ENCODE measurements around the gene TSR1. TPM values are rescaled to one million over a fixed set of nuclear protein-coding genes. Genes with fewer than 3 reads are reported as not detected.

Gene TSR1
- total RNA-seq, 1 donor: 45.8 TPM

DNA sequence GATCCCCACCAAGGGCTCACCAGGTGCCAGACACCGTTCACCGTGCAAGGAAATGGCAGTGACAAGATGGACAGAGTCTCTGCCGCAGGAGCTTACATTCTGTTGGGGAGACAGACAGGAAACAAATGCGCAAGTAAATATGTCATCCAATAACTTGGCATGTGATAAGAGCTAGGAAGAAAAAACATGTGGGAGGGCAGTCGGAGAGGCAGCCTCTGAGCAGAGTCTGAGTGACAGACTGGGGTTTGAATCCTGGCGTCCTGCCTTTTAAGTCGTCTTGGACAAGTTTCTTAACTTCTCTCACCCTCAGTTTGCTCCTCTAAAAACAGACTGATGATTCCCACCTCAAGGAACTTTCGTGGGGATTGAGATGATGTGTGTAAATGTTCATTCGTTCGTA, 8.3 kb upstream of the TSR1 start:
- no peak overlapping the region for H3K4me3 ChIP-seq (ENCODE audit: low read depth, low read length)
- peak; percentile 7 for DNase-seq (ENCODE audit: low read depth)
- TF ChIP-seq, protein P1, sequence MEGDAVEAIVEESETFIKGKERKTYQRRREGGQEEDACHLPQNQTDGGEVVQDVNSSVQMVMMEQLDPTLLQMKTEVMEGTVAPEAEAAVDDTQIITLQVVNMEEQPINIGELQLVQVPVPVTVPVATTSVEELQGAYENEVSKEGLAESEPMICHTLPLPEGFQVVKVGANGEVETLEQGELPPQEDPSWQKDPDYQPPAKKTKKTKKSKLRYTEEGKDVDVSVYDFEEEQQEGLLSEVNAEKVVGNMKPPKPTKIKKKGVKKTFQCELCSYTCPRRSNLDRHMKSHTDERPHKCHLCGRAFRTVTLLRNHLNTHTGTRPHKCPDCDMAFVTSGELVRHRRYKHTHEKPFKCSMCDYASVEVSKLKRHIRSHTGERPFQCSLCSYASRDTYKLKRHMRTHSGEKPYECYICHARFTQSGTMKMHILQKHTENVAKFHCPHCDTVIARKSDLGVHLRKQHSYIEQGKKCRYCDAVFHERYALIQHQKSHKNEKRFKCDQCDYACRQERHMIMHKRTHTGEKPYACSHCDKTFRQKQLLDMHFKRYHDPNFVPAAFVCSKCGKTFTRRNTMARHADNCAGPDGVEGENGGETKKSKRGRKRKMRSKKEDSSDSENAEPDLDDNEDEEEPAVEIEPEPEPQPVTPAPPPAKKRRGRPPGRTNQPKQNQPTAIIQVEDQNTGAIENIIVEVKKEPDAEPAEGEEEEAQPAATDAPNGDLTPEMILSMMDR (IDR thresholded peaks at IDR 0.05; ENCODE audit: insufficient read depth, low read depth, low read length): no peak

- H3K4me3 ChIP-seq (ENCODE audit: low read depth, low read length): no peak overlapping the region
- TF ChIP-seq, protein P1 (IDR thresholded peaks at IDR 0.05; ENCODE audit: insufficient read depth, low read depth, low read length): no peak
- no peak for DNase-seq (ENCODE audit: low read depth)
Observed at GRCh38 chr17:2343421-2343820, 7.2 kb upstream of the TSR1 start.

DNA sequence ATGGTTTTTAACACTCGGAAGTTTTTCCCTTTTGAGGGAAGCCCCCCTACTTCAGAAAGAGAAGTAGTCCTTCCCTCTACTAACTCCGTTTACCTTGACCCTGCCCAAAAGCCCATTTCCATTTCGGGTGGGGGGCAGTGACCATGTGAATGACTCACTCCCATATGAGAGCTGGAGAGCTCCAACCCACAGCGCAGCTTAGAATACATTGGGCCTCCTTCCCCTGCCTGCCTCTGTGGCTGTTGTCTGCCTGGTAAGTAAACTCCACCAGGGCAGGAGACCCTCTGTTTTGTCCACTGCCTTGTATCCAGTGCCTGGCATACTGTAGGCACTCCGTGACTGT, 2.0 kb upstream of the TSR1 start:
- H3K4me3 ChIP-seq (ENCODE audit: low read depth, low read length): peak overlapping the region; percentile 97
- peak; percentile 20 for DNase-seq (ENCODE audit: low read depth)
- TF ChIP-seq, protein P1 (IDR thresholded peaks at IDR 0.05; ENCODE audit: insufficient read depth, low read depth, low read length): no peak

DNA sequence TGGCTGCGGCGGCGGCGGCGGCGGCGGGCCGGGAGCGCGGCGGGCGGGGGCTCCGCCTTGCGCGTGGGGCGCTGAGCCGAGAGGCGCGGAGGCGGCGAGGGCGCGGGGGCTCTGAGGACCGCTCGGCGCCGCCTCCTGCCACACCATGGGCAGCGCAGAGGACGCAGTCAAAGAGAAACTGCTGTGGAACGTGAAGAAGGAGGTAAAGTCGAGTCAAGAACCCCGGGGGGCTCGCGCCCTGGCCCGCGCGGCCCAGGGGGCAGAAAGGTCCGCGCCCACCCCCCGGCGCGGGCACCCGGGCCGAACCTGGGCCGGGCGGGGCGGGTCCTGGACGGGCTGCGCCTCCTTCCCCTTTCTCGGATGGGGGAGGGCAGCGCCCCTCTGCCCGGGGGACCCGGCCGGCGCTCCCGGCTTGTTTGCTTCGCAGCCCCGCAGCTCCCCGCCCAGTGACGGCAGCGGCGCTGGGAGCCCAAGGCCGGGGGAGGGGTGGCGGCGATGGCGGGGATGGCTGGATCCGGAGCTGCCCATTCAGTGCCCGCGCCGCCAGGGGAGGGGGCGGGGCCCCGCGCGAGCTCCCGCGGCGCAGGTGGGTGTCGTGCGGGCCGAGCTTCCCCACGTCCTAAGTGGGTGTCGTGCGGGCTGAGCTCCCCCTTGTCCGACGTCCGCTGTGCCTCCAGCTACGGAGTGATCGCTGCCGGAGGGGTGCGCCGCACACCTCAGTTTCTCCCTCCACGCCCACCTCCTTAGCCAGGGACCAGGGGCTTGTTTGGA, 1.5 kb upstream of the TSR1 start:
- TF ChIP-seq, protein P1 (IDR thresholded peaks at IDR 0.05; ENCODE audit: insufficient read depth, low read depth, low read length): no peak
- peak overlapping the region; percentile 97 for H3K4me3 ChIP-seq (ENCODE audit: low read depth, low read length)
- peak; percentile 60 for DNase-seq (ENCODE audit: low read depth)

DNA sequence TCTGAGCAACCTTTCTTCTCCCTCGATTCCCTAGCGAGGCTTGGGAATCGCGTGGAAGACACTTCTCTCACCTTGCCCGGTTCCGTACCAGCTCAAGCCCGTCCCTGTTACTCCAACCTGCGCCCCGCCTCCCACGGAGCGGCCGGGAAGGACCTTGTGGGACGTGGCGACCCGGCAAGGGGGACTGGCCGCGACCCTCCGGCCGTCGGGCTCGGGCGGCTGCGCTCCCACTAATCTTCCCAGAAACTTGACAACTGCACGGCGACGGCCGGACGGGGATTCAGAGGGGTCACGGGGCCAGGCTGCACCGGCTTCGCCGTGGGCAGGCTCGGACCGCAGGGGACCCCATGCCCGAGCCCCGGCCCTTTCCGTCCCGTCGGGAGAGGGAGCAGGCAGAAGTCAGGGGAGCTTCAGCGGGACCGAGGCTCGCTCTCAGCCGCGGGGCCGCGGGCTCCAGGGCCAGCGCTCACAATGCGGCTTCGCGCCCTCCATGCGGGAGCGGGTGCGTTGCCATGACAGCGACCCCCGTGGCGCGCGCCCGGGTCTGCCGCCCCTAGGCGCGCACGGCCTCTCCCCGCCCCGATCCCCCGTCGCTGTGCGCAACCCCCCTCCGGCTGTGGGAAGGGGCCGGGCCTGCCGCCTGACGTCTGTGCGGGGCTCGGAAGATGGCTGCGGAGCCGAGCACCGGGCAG, 741 bp upstream of the TSR1 start, which contains the start of gene SGSM2:
TSS of gene SGSM2 (plus strand) at position 650 of the 692 bp plus-strand sequence. CDS start 188 bp downstream, outside the sequence.
- TF ChIP-seq, protein P1 (IDR thresholded peaks at IDR 0.05; ENCODE audit: insufficient read depth, low read depth, low read length): no peak
- peak; percentile 55 for DNase-seq (ENCODE audit: low read depth)
- H3K4me3 ChIP-seq (ENCODE audit: low read depth, low read length): peak within 1 kb of the TSS; percentile 97

GRCh38 chr17:2335726-2336214, 487 bp downstream of the TSR1 start:
- H3K4me3 ChIP-seq (ENCODE audit: low read depth, low read length): peak overlapping the region; percentile 97
- no peak for DNase-seq (ENCODE audit: low read depth)
- TF ChIP-seq, protein P1 (IDR thresholded peaks at IDR 0.05; ENCODE audit: insufficient read depth, low read depth, low read length): no peak

All from fibroblast of villous mesenchyme (primary cell).